PFSK-1 (cell line): ENCODE data around the gene RTL3.

ENCODE experiments used
- FOXP2 ChIP-seq: optimal IDR thresholded peaks from 2 replicates; pipeline ENCODE3; 2011; ENCODE audit warnings: borderline replicate concordance, control low read depth, inconsistent platforms; ENCODE audit not compliant: insufficient read depth; ENCODE audit errors: extremely low read length, extremely low read depth
- POLR2AphosphoS5 ChIP-seq: IDR thresholded peaks from 2 replicates; pipeline ENCODE4 v1.6.1; 2012; ENCODE audit warnings: low read depth, mild to moderate bottlenecking, control low read depth, low read length, moderate library complexity
- SIN3A ChIP-seq: IDR thresholded peaks from 2 replicates; pipeline ENCODE4 v1.6.1; 2012; ENCODE audit warnings: mild to moderate bottlenecking, low read length, moderate library complexity, borderline replicate concordance; ENCODE audit not compliant: insufficient read depth
- TAF1 ChIP-seq: IDR thresholded peaks from 2 replicates; pipeline ENCODE4 v1.6.1; 2012; ENCODE audit warnings: low read length, control low read depth, borderline replicate concordance; ENCODE audit not compliant: insufficient read depth
- TF ChIP-seq, protein P1 (sequence below), 2 experiments: IDR thresholded peaks; 2 replicates each; pipeline versions ENCODE4 v1.6.1 to v1.8.0; 2011 to 2012; ENCODE audit warnings: low read depth in 2 of 2, low read length in 2 of 2, control low read depth in 1 of 2, inconsistent platforms in 1 of 2, mild to moderate bottlenecking in 1 of 2, moderate library complexity in 1 of 2; ENCODE audit not compliant: insufficient read depth in 1 of 2

Gene RTL3

DNA sequence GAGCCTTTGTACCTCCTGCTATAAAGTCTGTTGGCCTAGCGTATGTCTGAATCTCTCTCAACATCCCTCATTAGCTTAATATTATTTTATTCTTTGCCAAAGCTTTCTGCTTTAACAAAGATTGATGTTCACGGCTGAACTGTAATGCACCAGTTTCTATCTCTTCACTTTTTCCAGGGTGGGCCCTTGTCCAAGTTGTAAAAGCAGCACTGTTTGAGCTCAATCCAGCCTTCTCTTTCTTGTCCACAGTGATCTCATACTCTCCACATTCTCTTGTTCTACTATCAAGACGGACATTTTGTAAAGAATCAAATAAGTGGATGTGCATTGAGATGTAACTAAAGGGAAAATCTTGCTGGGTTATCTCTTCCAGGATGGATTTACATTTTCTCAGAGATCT, 34.4 kb upstream of the RTL3 start:
- no peak for TF ChIP-seq SIN3A
- no peak for TF ChIP-seq TAF1
- no peak for TF ChIP-seq POLR2AphosphoS5
- no peak for TF ChIP-seq FOXP2
- TF ChIP-seq, protein P1, sequence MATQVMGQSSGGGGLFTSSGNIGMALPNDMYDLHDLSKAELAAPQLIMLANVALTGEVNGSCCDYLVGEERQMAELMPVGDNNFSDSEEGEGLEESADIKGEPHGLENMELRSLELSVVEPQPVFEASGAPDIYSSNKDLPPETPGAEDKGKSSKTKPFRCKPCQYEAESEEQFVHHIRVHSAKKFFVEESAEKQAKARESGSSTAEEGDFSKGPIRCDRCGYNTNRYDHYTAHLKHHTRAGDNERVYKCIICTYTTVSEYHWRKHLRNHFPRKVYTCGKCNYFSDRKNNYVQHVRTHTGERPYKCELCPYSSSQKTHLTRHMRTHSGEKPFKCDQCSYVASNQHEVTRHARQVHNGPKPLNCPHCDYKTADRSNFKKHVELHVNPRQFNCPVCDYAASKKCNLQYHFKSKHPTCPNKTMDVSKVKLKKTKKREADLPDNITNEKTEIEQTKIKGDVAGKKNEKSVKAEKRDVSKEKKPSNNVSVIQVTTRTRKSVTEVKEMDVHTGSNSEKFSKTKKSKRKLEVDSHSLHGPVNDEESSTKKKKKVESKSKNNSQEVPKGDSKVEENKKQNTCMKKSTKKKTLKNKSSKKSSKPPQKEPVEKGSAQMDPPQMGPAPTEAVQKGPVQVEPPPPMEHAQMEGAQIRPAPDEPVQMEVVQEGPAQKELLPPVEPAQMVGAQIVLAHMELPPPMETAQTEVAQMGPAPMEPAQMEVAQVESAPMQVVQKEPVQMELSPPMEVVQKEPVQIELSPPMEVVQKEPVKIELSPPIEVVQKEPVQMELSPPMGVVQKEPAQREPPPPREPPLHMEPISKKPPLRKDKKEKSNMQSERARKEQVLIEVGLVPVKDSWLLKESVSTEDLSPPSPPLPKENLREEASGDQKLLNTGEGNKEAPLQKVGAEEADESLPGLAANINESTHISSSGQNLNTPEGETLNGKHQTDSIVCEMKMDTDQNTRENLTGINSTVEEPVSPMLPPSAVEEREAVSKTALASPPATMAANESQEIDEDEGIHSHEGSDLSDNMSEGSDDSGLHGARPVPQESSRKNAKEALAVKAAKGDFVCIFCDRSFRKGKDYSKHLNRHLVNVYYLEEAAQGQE (IDR thresholded peaks at IDR 0.05; ENCODE audit: insufficient read depth in 1 of 2, low read depth in 2 of 2, low read length in 2 of 2): no peak

DNA sequence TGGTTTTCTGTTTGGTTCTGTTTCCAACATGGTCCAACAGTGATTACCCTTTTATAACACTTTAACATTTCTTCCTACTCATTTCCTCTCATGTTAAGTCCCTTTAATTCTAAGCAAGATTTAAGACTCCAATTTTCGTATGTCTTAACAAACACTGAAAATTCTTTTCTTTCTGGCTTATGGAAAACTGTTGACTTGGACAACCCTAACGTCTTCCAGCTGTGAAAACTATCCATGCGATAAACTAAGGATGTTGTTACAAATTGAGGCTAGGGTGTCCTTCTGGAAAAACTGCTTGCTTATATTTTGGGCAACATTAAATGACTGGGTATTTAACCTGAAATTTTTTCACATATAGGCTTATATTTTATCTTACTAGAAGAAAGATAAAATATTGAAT, 33.9 kb upstream of the RTL3 start:
- TF ChIP-seq SIN3A (no peak), TAF1 (no peak), POLR2AphosphoS5 (no peak), FOXP2 (no peak)
- TF ChIP-seq, protein P1 (IDR thresholded peaks at IDR 0.05; ENCODE audit: insufficient read depth in 1 of 2, low read depth in 2 of 2, low read length in 2 of 2): no peak

DNA sequence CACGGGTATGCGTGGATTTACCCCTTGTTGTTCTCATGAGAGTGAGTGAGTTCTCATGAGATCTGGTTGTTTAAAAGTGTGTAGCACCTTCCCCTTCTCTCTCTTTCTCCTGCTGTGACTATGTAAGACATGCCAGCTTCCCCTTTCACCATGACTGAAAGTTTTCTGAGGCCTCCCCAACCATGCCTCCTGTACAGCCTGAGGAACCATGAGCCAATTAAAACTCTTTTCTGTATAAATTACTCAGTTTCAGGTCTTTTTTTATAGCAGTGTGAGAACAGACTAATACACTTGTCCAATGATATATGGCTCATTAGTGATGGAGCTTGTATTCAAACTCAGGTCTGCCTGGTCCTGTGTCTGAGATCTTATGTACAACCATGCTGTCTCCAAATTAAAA, 28.5 kb upstream of the RTL3 start:
- TF ChIP-seq SIN3A (no peak), POLR2AphosphoS5 (no peak), FOXP2 (no peak), TAF1 (no peak)
- TF ChIP-seq, protein P1 (IDR thresholded peaks at IDR 0.05; ENCODE audit: insufficient read depth in 1 of 2, low read depth in 2 of 2, low read length in 2 of 2): no peak

DNA sequence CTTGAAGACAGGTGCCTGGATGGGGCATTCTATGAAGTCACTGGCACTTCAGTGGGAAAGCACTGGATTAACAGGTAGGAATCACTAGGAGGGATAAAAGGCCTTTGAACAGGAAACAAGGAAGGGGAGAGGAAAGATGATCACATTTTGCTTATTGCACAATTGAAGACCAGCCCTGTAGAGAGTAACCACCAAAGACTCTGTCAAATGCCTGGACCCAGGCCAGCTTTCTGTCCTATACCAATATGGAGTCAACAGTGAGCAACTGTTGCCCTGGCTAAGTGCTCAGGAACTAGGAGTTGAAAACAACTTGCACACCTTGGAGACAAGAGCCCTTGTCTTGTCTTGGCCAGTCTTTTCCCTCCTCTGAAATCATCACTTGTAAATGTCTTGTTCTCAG, 14.1 kb upstream of the RTL3 start:
- no peak for TF ChIP-seq TAF1
- TF ChIP-seq, protein P1 (IDR thresholded peaks at IDR 0.05; ENCODE audit: insufficient read depth in 1 of 2, low read depth in 2 of 2, low read length in 2 of 2): no peak
- TF ChIP-seq FOXP2: no peak
- no peak for TF ChIP-seq SIN3A
- TF ChIP-seq POLR2AphosphoS5: no peak

DNA sequence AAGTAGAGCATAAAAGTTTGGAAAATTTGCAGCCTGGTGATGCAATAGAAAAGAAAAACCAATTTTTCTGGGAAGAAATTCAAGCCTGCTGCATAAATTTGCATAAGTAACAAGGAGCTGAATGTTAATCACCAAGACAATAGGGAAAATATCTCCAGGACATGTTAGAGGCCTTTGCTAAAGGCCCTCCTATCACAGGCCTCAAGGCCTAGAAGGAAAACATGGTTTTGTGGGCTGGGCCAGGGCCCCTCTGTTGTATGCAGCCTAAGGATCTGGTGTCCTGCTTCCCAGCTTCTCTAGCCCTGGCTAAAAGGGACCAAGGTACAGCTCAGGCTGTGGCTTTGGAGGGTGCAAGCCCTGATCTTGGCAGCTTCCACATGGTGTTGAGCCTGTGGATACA, 6.2 kb upstream of the RTL3 start:
- TF ChIP-seq POLR2AphosphoS5 (no peak), FOXP2 (no peak), SIN3A (no peak), TAF1 (no peak)
- TF ChIP-seq, protein P1 (IDR thresholded peaks at IDR 0.05; ENCODE audit: insufficient read depth in 1 of 2, low read depth in 2 of 2, low read length in 2 of 2): no peak
